Activated effector memory CD4-positive, alpha-beta T cell treated with anti-CD3 and anti-CD28 coated beads, Interleukin-2, amount 50 U/mL, for 16 hours (primary cell): ENCODE measurements around the gene PPIE.
A peak's percentile ranks its signal among the peaks of the same experiment; 100 is the strongest.
"Not testable (repeated sequence)": the region's sequence is repeated elsewhere in the genome, so short reads cannot be mapped to it uniquely, and the experiment has no call there.

Experiments
- DNase-seq: peaks from one replicate; pipeline ENCODE4 v3.0.0-alpha.2; 2020

Gene PPIE

GRCh38 chr1:39760074-39761008 lies 21.7 kb downstream of the PPIE start:
- DNase-seq: no peak

- no peak for DNase-seq
Measured at GRCh38 chr1:39761016-39761415, 22.3 kb downstream of the PPIE start.

DNA sequence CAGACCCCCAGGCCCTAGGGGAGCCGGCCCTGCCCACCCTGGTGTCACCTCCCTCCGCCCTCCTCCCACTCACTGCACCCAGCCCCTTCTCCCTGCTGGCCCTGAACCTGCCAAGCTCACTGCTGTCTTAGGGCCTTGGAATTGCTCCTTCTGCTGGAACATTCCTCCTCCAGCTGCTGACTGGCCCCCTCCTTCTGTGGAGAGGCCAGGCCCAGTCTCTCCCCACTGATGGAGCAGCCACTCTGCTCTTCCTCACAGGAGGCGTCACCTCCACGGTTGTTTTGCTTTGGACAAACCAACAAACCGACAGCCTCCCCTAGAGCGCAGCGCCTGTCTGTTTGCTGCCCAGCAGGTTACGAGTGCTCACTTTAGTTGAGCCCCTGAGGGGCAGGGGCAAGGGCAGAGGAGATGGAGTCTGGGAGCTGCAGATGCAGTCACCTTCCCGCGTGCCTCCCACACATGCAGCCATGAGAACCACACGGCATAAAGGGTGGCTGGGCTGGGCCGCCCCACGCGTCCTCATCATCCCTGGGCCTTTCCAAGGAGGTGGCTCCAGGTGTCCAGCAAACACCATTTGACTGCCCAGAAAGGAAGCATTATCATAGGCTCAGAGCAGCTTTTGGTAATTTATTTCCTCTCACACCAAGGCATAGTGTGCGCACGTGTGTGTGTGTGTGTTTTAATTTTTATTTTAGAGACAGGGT lies 23.0 kb downstream of the PPIE start:
- no peak for DNase-seq

DNA sequence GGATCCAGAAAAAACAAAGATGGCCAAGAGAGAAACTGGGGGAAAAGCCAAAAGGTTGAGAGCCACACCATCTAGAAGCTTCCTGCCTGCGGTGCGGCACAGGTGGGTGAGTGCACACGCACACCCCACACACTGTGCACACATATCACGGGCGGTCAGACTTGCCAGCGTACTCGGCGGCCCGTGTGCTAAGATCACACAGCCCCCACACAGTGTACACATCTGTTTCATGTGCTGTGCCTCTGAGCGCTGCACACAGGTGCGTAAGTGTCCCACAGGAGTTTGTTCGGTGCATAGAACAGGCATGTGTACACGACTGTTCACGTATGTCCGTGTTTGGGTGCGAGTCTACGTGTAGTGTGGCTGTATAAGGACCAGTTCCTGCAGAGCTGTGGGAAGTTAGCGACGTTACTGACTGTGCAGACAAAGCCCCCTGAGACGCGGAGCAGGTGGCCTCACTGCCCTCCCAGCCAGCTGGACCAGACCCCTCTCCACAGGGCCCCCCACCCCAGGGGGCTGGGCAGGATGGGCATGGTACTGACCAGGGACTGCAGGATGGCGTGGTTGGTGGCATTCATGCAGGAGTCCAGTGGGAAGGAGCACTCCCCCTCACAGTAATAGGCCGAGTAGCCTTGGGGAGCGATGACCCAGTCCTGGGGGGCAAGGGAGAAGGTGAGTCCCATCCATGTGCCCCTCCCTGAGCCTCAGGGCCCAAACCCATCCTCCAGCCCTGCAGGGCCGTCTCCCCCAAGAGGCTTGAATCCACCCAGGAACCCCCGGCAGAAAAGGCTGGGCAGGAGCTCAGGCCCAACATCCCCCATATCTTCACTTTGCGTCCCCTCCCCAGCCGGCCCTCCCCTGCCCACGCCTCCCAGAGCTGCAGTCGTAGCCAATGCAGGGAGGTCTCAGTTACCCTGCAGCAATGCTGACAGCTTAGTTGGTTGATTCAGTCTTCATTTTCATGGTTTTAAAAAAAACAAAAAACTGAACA lies 24.2 kb downstream of the PPIE start:
- no peak for DNase-seq

DNA sequence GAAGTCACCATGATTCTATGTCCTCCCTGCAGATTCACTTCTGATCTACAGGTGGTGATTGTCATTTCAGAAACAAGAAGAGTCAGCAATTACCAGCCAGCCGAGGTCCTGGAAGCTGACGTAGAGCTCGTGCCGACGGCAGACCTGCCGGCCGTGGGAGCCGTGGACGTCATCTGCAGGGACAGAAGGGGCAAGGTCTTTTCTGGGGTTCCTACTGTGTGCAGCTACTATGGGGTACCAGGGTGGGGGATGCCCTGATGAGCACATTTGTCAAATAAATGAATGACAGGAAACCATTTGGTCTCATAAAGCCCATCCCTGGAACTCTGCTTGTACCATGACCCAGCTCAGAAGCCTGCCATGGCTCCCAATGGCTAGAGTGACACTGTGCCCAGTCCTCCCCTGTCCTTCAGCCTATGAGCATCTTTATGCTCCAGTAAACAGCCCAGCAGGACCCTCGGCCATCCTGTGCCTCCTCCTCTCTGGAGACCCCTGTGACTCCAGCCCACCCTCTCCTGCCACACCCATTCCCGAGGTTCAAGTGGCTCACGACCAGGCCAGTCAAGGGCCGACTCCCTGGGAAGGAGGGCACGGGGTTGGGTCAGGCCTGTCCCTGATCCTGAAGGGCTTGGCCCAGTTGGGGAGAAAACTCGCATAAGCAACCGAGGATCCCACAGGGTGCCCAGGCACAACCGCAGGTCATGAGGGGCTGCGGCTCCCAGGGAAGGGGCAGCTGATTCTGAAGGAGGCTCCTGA lies 25.1 kb downstream of the PPIE start:
- DNase-seq: not testable (repeated sequence)

- DNase-seq: not testable (repeated sequence)
Measured at GRCh38 chr1:39764512-39764911, 25.8 kb downstream of the PPIE start.

DNA sequence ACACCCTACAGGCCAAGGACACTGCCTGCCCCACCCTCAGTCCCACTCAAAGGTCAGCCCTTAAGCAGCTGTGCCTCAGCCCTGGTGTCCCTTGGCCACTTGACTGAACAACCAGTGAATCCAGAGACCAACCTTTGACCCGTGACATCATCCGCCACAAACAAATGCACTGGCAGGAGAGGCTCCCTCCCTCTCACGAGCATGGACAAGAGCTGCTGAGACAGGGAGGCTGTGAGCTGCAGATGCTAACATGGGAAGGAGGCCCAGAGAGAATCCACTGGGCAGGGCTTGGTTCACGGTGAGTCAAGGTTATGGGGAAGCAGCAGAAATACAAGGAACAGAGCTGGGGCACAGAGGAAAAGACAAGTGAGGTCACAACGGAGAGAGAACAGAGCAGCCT lies 27.8 kb downstream of the PPIE start:
- DNase-seq: not testable (repeated sequence)

DNA sequence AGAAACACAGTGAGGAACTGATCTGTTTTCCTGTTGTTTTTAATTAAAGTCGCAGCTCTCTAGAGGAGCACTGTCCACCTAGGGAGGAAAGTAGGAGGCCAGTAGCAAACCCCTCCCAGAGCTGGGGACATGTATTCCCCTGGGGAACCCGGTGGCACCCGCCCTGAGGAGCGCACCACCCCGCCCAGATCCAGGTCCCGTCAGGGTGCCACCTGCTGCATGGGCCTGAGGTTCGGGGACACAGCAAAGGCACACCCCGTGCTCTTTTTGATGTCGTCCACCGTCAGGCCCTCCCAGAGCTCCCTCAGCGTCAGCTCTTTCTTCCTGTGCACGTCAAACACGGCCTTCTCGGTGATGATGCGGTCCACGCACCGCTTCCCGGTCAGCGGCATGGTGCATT lies 30.8 kb downstream of the PPIE start:
- DNase-seq: peak; percentile 61

GRCh38 chr1:39770100-39771021 lies 31.7 kb downstream of the PPIE start:
- peak; percentile 68 for DNase-seq

DNA sequence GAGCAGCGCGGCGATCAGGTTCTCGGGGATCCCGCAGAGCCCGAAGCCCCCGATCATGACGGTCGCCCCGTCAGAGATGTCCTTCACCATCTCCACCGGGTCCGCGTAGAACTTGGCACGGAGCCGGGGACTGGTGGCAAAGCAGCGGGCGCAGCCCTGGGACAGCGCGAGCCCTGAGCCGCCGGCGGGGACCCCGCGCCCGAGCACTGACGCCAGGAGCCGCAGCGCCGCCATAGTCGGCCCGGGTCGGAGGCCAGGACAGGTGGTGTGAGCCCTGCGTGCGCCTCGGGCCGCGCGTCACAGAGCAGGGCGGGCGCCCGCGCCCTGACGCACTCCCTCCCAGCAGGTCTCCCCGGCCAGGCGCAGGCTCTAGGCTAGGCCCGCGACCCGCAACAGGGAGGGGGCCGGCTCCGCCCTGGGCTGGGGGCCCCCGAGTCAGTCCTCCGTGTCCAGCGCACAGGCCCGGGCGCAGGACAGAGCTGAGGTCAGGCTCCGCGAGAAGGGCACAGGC lies 32.4 kb downstream of the PPIE start, which contains the start of gene OXCT2:
Gene OXCT2, minus strand, starts transcription at position 327 of the 511 bp plus-strand sequence. Its CDS starts 93 bp downstream, at position 234.
- DNase-seq: peak; percentile 30

GRCh38 chr1:39773369-39773979 lies 34.8 kb downstream of the PPIE start:
- not testable (repeated sequence) for DNase-seq

GRCh38 chr1:39775141-39775540 lies 36.5 kb downstream of the PPIE start:
- not testable (repeated sequence) for DNase-seq

- DNase-seq: not testable (repeated sequence)
Measured at GRCh38 chr1:39775676-39776399, 37.2 kb downstream of the PPIE start.

GRCh38 chr1:39776400-39776713 lies 37.7 kb downstream of the PPIE start:
- DNase-seq: no peak

DNA sequence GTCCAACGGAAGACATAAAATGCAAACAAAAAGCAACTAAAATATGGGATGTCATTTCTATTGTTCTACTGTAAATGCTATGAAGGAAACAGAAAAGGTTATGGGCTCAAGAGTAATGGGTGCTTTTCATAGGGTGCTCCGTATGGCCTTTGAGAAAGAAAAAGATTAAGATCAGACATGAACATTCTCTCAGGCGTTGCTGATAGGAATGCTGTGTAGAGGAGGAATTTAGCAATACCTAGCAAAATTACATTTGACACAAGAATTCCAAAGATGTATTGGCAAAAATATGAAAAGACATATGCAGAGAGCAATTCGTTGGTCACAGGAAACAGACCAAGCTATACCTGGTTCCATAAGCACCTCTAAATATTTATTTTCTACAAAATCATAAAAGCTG lies 38.2 kb downstream of the PPIE start:
- no peak for DNase-seq

DNA sequence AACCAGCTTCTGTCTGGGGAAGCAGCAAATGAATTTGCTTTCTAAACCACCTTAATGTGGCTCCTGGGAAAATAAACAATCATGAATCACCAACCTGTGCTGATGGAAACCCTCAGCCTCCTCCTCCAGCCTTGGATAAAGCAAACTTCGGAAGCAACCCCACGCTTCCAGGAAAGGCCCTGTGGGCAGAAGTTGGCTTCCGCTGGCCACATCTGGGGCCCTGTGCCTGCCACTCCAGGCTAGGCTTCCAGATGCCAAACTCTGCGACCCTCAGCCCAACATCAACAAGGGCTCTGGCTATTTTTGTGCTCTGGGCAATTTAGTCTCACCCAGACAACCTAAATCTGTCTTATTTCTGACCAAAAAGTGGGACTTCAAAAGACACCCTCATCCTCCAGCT lies 38.6 kb downstream of the PPIE start:
- no peak for DNase-seq

DNA sequence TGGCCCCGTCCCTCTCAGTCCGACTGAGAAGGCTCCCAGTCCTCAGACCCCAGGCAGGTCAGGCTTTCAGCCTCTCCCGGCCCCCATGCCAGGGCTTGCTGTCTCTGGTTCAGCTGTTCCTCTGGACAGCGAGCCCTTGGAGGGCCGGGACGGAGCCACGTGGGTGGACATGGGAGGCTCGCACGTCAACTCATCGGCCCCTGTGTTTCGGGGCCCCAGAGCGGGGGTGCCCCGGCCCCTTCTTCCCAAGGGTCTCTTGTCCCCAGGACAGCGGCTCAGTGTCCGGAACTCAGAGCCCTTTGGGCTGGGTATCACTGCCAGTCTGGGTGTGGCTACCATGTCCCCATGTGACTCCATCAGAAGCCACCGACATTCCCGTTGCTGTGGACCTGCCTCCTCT lies 39.2 kb downstream of the PPIE start:
- not testable (repeated sequence) for DNase-seq

GRCh38 chr1:39778463-39779099 lies 39.9 kb downstream of the PPIE start:
- peak; percentile 13 for DNase-seq

DNA sequence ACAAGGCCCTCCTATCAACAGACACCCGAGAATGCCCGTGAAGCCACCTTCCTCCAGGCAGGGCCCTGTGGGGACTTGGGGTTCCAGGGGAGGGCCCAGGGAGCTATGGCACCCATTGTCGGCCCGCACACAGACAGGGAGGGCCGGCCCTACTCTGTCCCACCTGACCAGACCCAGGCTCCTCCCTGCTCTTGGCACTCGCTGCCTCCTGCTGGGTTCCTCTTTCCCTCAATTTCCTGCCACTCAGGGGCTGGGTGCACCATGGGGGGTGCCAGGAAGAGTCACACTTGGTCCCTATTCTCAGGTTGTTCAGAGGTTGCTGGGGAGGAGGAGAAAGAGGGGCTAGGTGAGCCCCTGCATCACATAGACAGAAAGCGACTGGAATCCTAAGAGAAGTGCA lies 40.5 kb downstream of the PPIE start:
- peak; percentile 45 for DNase-seq
